ENCODE results near the gene GSTK1.

- TF ChIP-seq TAF1 (IDR thresholded peaks at IDR 0.05; ENCODE audit: low read depth), result no peak
- TF ChIP-seq, protein P1, sequence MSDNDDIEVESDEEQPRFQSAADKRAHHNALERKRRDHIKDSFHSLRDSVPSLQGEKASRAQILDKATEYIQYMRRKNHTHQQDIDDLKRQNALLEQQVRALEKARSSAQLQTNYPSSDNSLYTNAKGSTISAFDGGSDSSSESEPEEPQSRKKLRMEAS (IDR thresholded peaks at IDR 0.05), result no peak
Measured at GRCh38 chr7:143256932-143257331, 6.3 kb upstream of the GSTK1 start.
